HepG2 (cell line): ENCODE data around the gene RABL6. TPM values are rescaled to one million over a fixed set of nuclear protein-coding genes. Genes with fewer than 3 reads are reported as not detected.

Source experiments
- ARNT2 ChIP-seq: sonication (generic); formaldehyde crosslinking; IDR thresholded peaks from 2 replicates; pipeline ENCODE4 v1.8.0; 2022; ENCODE audit warnings: mild to moderate bottlenecking, low read depth, missing genetic modification reagents, moderate library complexity
- ATF5 ChIP-seq: sonication (generic); formaldehyde crosslinking; IDR thresholded peaks from 2 replicates; pipeline ENCODE4 v1.4.0; 2020; ENCODE audit warnings: mild to moderate bottlenecking, low read depth, missing genetic modification reagents
- CEBPZ ChIP-seq: IDR thresholded peaks from 2 replicates; pipeline ENCODE4 v1.6.1; 2012; ENCODE audit warnings: low read length, improper control_type of control experiment
- DR1 ChIP-seq: sonication (generic); formaldehyde crosslinking; IDR thresholded peaks from 2 replicates; pipeline ENCODE4 v1.8.0; 2021; ENCODE audit warnings: mild to moderate bottlenecking, missing genetic modification reagents, inconsistent platforms
- HBP1 ChIP-seq: IDR thresholded peaks from 2 replicates; pipeline ENCODE4 v1.6.1; 2016; ENCODE audit warnings: low read depth, control low read depth
- HNF1B ChIP-seq: sonication (generic); formaldehyde crosslinking; IDR thresholded peaks from 2 replicates; pipeline ENCODE4 v1.5.1; 2020; ENCODE audit warnings: mild to moderate bottlenecking, moderate library complexity, missing genetic modification reagents
- KLF11 ChIP-seq: IDR thresholded peaks from 2 replicates; pipeline ENCODE4 v1.6.1; 2016; ENCODE audit warnings: missing compliant biosample characterization
- MIER3 ChIP-seq: IDR thresholded peaks from 2 replicates; pipeline ENCODE4 v1.6.1; 2016; ENCODE audit warnings: missing compliant biosample characterization, borderline replicate concordance
- PATZ1 ChIP-seq: sonication (generic); formaldehyde crosslinking; IDR thresholded peaks from 2 replicates; pipeline ENCODE4 v1.4.0; 2020; ENCODE audit warnings: missing genetic modification reagents
- POLR2AphosphoS2 ChIP-seq: IDR thresholded peaks from 2 replicates; pipeline ENCODE4 v1.6.1; 2011; ENCODE audit warnings: low read depth, low read length, improper control_type of control experiment
- THAP8 ChIP-seq: sonication (generic); formaldehyde crosslinking; IDR thresholded peaks from 2 replicates; pipeline ENCODE4 v1.5.1; 2020; ENCODE audit warnings: missing genetic modification reagents, mild to moderate bottlenecking, borderline replicate concordance
- YY1 ChIP-seq: IDR thresholded peaks from 2 replicates; pipeline ENCODE4 v1.6.1; 2011; ENCODE audit warnings: low read length, low read depth, moderate library complexity, mild to moderate bottlenecking; ENCODE audit not compliant: insufficient read depth, insufficient replicate concordance
- ZBTB7A ChIP-seq: sonication (generic); formaldehyde crosslinking; IDR thresholded peaks from 2 replicates; pipeline ENCODE4 v1.8.0; 2022; ENCODE audit warnings: mild to moderate bottlenecking, missing genetic modification reagents
- ZNF101 ChIP-seq: sonication (generic); formaldehyde crosslinking; IDR thresholded peaks from 2 replicates; pipeline ENCODE4 v1.4.0; 2020; ENCODE audit warnings: mild to moderate bottlenecking, low read depth, missing genetic modification reagents, borderline replicate concordance
- ZNF747 ChIP-seq: sonication (generic); formaldehyde crosslinking; IDR thresholded peaks from 2 replicates; pipeline ENCODE4 v1.8.1; 2023; ENCODE audit warnings: missing genetic modification reagents, mild to moderate bottlenecking, borderline replicate concordance
- ZSCAN5A ChIP-seq: sonication (generic); formaldehyde crosslinking; IDR thresholded peaks from 2 replicates; pipeline ENCODE4 v1.8.0; 2022; ENCODE audit warnings: mild to moderate bottlenecking, missing genetic modification reagents, borderline replicate concordance
- polyA plus RNA-seq, 8 experiments: library from polyadenylated mRNA; depleted of rRNA in 3 of 8; stranded (reverse) in 7 of 8; unstranded in 1 of 8; fragments of >200 nt; fragmentation: Illumina TruSeq in 4 of 8; extraction: Trizol in 4 of 8; gene quantifications; 2 replicates each; pipeline versions ENCODE4 v1.2.1 to v1.2.3, GENCODE V29; 2011 to 2016; ENCODE audit warnings: low read depth in 4 of 8, missing spikeins in 1 of 8, mixed read lengths in 1 of 8; ENCODE audit not compliant: insufficient read depth in 1 of 8
- total RNA-seq, 5 experiments: library from RNA; depleted of rRNA; stranded (reverse); fragments of >200 nt; fragmentation: Illumina TruSeq; extraction: Trizol; gene quantifications; 2 replicates each; pipeline ENCODE4 v1.2.3, GENCODE V29; 2016; ENCODE audit warnings: low read depth in 1 of 5

RABL6 gene
- total and polyA plus RNA-seq, 2 of the 13 experiments (the other 11 are each of a cell fraction or from before 2014, with no cell fraction given), result 81.5 to 125 TPM

GRCh38 chr9:136791516-136792276 lies 16.1 kb upstream of the RABL6 start (continued):
- TF ChIP-seq ATF5 (CRISPR knock-in tag) (no peak), YY1 (peak; percentile 23), CEBPZ (no peak), ZBTB7A (CRISPR knock-in tag) (peak; percentile 67; the same call in 1 of the 2 replicates), ZSCAN5A (CRISPR knock-in tag) (no peak), KLF11 (no peak), MIER3 (CRISPR knock-in tag) (no peak), DR1 (no peak), ARNT2 (peak; percentile 86; the same call in 1 of the 2 replicates), HNF1B (CRISPR knock-in tag) (0 out of 2 replicates have a peak, but pooled peaks have one; percentile 55), HBP1 (no peak; the same call in 1 of the 2 replicates), THAP8 (no peak), PATZ1 (CRISPR knock-in tag) (peak; percentile 49), ZNF747 (no peak), POLR2AphosphoS2 (no peak), ZNF101 (CRISPR knock-in tag) (no peak)
